Measurements from ENCODE around the gene MRGPRF.

DNA sequence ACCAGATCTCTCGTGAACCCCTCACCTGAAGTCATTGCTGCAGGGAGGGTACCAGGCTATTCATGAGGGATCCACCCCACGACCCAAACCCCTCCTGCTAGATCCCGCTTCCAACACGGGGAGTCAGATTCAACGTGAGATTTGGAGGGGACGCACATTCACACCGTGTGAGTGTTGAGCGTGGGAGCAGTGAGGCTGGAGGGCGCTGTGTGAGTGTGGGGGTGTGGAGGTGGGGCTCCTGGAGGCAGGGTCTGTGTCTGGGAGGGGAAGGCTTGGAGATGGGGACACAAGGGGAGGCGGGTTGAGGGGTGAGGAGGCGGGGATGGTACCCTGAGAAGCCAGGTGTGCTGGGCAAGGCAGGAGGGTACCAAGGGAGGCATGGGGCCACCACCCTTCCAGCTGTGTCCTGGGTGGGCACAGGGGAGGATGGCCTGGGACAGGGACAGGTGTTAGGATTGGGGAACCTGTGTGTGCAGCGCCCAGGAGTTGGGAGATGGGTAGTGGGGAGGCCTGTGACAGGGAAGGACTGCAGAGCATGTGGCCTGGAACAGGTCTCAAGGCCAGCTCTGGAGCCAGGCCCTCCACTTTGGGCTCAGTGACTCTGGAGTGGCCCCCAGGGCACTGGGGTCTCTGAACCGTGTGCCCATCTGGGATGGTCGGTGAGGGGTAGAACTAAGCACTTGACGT lies 49.3 kb upstream of the MRGPRF start:
- TF ChIP-seq, protein P1, sequence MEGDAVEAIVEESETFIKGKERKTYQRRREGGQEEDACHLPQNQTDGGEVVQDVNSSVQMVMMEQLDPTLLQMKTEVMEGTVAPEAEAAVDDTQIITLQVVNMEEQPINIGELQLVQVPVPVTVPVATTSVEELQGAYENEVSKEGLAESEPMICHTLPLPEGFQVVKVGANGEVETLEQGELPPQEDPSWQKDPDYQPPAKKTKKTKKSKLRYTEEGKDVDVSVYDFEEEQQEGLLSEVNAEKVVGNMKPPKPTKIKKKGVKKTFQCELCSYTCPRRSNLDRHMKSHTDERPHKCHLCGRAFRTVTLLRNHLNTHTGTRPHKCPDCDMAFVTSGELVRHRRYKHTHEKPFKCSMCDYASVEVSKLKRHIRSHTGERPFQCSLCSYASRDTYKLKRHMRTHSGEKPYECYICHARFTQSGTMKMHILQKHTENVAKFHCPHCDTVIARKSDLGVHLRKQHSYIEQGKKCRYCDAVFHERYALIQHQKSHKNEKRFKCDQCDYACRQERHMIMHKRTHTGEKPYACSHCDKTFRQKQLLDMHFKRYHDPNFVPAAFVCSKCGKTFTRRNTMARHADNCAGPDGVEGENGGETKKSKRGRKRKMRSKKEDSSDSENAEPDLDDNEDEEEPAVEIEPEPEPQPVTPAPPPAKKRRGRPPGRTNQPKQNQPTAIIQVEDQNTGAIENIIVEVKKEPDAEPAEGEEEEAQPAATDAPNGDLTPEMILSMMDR (IDR thresholded peaks at IDR 0.05), result no peak
- TF ChIP-seq POLR2A (IDR thresholded peaks at IDR 0.05), result no peak

Data from Peyer's patch (tissue), 4 donors.